GM18873 (cell line): ENCODE results near the gene BTN2A1.
A peak's percentile ranks its signal among the peaks of the same experiment; 100 is the strongest.
"Not testable (repeated sequence)": the region's sequence is repeated elsewhere in the genome, so short reads cannot be mapped to it uniquely, and the experiment has no call there.

ENCODE experiments used
- ATAC-seq: cut with Tn5 transposase; IDR thresholded peaks from one replicate; pipeline ENCODE4 v1.9.1; 2021; ENCODE audit warnings: mild to moderate bottlenecking, moderate library complexity, moderate number of reproducible peaks; ENCODE audit not compliant: unreplicated experiment, low FRiP score

The BTN2A1 gene

GRCh38 chr6:26431258-26432172 lies 26.2 kb upstream of the BTN2A1 start:
- ATAC-seq: no peak

GRCh38 chr6:26432627-26433201 lies 25.0 kb upstream of the BTN2A1 start:
- no peak for ATAC-seq

- ATAC-seq: not testable (repeated sequence)
Measured at GRCh38 chr6:26433680-26434079, 24.1 kb upstream of the BTN2A1 start.

GRCh38 chr6:26436018-26436417 lies 21.7 kb upstream of the BTN2A1 start:
- ATAC-seq: no peak

GRCh38 chr6:26437550-26437949 lies 20.2 kb upstream of the BTN2A1 start:
- ATAC-seq: no peak

- ATAC-seq: no peak
Measured at GRCh38 chr6:26438000-26438399, 19.8 kb upstream of the BTN2A1 start.

GRCh38 chr6:26439151-26440125 lies 18.3 kb upstream of the BTN2A1 start:
- ATAC-seq: no peak

GRCh38 chr6:26440977-26441358 lies 16.8 kb upstream of the BTN2A1 start:
- ATAC-seq: no peak

GRCh38 chr6:26441977-26442376 lies 15.8 kb upstream of the BTN2A1 start:
- no peak for ATAC-seq

GRCh38 chr6:26445934-26446667 lies 11.7 kb upstream of the BTN2A1 start:
- peak; percentile 85 for ATAC-seq

- no peak for ATAC-seq
Measured at GRCh38 chr6:26447257-26447656, 10.5 kb upstream of the BTN2A1 start.

GRCh38 chr6:26450240-26450639 lies 7.5 kb upstream of the BTN2A1 start:
- no peak for ATAC-seq

- ATAC-seq: no peak
Measured at GRCh38 chr6:26452631-26453235, 5.0 kb upstream of the BTN2A1 start.

GRCh38 chr6:26454631-26455030 lies 3.1 kb upstream of the BTN2A1 start:
- no peak for ATAC-seq

GRCh38 chr6:26455357-26455970 lies 2.3 kb upstream of the BTN2A1 start:
- ATAC-seq: no peak

- peak; percentile 9 for ATAC-seq
Measured at GRCh38 chr6:26457264-26457805, 420 bp upstream of the BTN2A1 start.

GRCh38 chr6:26459023-26459810 lies 1.5 kb downstream of the BTN2A1 start:
- no peak for ATAC-seq

GRCh38 chr6:26461353-26461752 lies 3.6 kb downstream of the BTN2A1 start:
- ATAC-seq: not testable (repeated sequence)
